IMR-90 (cell line): ENCODE results near the gene SLC12A8. TPM values are rescaled to one million over a fixed set of nuclear protein-coding genes. Genes with fewer than 3 reads are reported as not detected.

Experiments
- ATAC-seq: fragments of 200-7000 bp; cut with Tn5 transposase; 2 replicates; pipeline ENCODE4 v1.9.1; 2020; ENCODE audit warnings: low read depth, mild to moderate bottlenecking, moderate library complexity
- BruUV-seq: library from RNA; stranded (reverse); fragments of 400-500 nt; replicated peaks from 2 replicates; lab custom pipeline; 2021; lab: Mats Ljungman, UMichigan
- CTCF ChIA-PET: fragments of 300-600 bp; formaldehyde crosslinking; extraction: SDS; loops from one replicate; lab custom pipeline; 2021; ENCODE audit warnings: antibody characterized with exemption; lab: Yijun Ruan, JAX
- POLR2A ChIA-PET: fragments of 300-600 bp; sonication (Branson Sonifier 250); formaldehyde crosslinking; loops from one replicate; lab custom pipeline; 2022; ENCODE audit warnings: antibody characterized with exemption; ENCODE audit not compliant: unreplicated experiment; lab: Charles Lee
- DNase-seq: peaks from one replicate; pipeline ENCODE4 v3.0.0; 2013
- H2AFZ ChIP-seq: replicated peaks from 2 replicates; pipeline ENCODE3; 2013; ENCODE audit warnings: low read length, mild to moderate bottlenecking; ENCODE audit not compliant: poor library complexity
- H2AK5ac ChIP-seq: 2 replicates; pipeline ENCODE4 v1.6.1; 2013; ENCODE audit warnings: low read depth, low read length, inconsistent platforms
- H2AK9ac ChIP-seq: replicated peaks from 2 replicates; pipeline ENCODE3; 2013; ENCODE audit warnings: mild to moderate bottlenecking, low read depth, low read length, moderate library complexity; ENCODE audit not compliant: poor library complexity
- H2BK120ac ChIP-seq: 2 replicates; pipeline ENCODE4 v1.6.1; 2013; ENCODE audit warnings: low read depth, low read length, inconsistent platforms
- H2BK15ac ChIP-seq: 3 replicates; pipeline ENCODE4 v1.6.1; 2013; ENCODE audit warnings: low read depth, low read length, inconsistent platforms
- H2BK20ac ChIP-seq: 2 replicates; pipeline ENCODE4 v1.6.1; 2013; ENCODE audit warnings: low read depth, mild to moderate bottlenecking, inconsistent platforms, low read length, moderate library complexity
- H2BK5ac ChIP-seq: 2 replicates; pipeline ENCODE4 v1.6.1; 2013; ENCODE audit warnings: mild to moderate bottlenecking, low read depth, low read length, inconsistent platforms; ENCODE audit not compliant: poor library complexity, severe bottlenecking
- H3K14ac ChIP-seq: replicated peaks from 2 replicates; pipeline ENCODE4 v1.6.1; 2013; ENCODE audit warnings: low read depth, low read length, inconsistent platforms
- H3K18ac ChIP-seq: 2 replicates; pipeline ENCODE4 v1.6.1; 2013; ENCODE audit warnings: low read depth, low read length, control low read depth
- H3K23ac ChIP-seq: 2 replicates; pipeline ENCODE4 v1.6.1; 2013; ENCODE audit warnings: low read depth, low read length, inconsistent platforms
- H3K27ac ChIP-seq: 2 replicates; pipeline ENCODE4 v1.5.1; 2013; ENCODE audit warnings: mild to moderate bottlenecking, control low read depth, low read length; ENCODE audit not compliant: insufficient read depth
- H3K27me3 ChIP-seq: 2 replicates; pipeline ENCODE4 v1.6.1; 2013; ENCODE audit warnings: low read length; ENCODE audit not compliant: control insufficient read depth, insufficient read depth
- H3K36me3 ChIP-seq: 2 replicates; pipeline ENCODE4 v1.6.1; 2013; ENCODE audit warnings: low read length, mixed read lengths; ENCODE audit not compliant: control insufficient read depth, insufficient read depth
- H3K4ac ChIP-seq: 2 replicates; pipeline ENCODE4 v1.6.1; 2013; ENCODE audit warnings: low read depth, low read length, inconsistent platforms
- H3K4me1 ChIP-seq: 2 replicates; pipeline ENCODE4 v1.6.1; 2013; ENCODE audit warnings: low read length, mixed read lengths; ENCODE audit not compliant: control insufficient read depth, insufficient read depth
- H3K4me2 ChIP-seq: 2 replicates; pipeline ENCODE4 v1.6.1; 2013; ENCODE audit warnings: low read depth, mild to moderate bottlenecking, control low read depth, low read length, moderate library complexity
- H3K4me3 ChIP-seq: 2 replicates; pipeline ENCODE4 v1.5.1; 2013; ENCODE audit warnings: low read depth, mild to moderate bottlenecking, control low read depth, low read length, moderate library complexity; ENCODE audit not compliant: insufficient read depth
- H3K56ac ChIP-seq: 2 replicates; pipeline ENCODE4 v1.6.1; 2013; ENCODE audit warnings: low read length, inconsistent platforms; ENCODE audit not compliant: insufficient read depth; ENCODE audit errors: extremely low read depth
- H3K79me1 ChIP-seq, 2 experiments: 2 replicates each; pipeline ENCODE4 v1.6.1; 2013; ENCODE audit warnings: low read length in 2 of 2, inconsistent platforms in 1 of 2, low read depth in 1 of 2
- H3K9ac ChIP-seq: 2 replicates; pipeline ENCODE4 v1.6.1; 2013; ENCODE audit warnings: low read depth, low read length, control low read depth
- H3K9me1 ChIP-seq: 2 replicates; pipeline ENCODE4 v1.6.1; 2013; ENCODE audit warnings: low read length, inconsistent platforms; ENCODE audit not compliant: insufficient read depth
- H3K9me3 ChIP-seq: 2 replicates; pipeline ENCODE4 v1.6.1; 2013; ENCODE audit warnings: low read length; ENCODE audit not compliant: control insufficient read depth, insufficient read depth
- H4K20me1 ChIP-seq: 2 replicates; pipeline ENCODE4 v1.6.1; 2013; ENCODE audit warnings: low read length, inconsistent platforms; ENCODE audit not compliant: insufficient read depth
- H4K5ac ChIP-seq: 2 replicates; pipeline ENCODE4 v1.6.1; 2013; ENCODE audit warnings: mild to moderate bottlenecking, low read depth, low read length, control low read depth
- H4K8ac ChIP-seq, 2 experiments: 2 replicates each; pipeline ENCODE4 v1.6.1; 2013; ENCODE audit warnings: low read depth in 2 of 2, low read length in 2 of 2, control low read depth in 1 of 2, inconsistent platforms in 1 of 2
- H4K91ac ChIP-seq: 2 replicates; pipeline ENCODE4 v1.6.1; 2013; ENCODE audit warnings: low read depth, low read length, inconsistent platforms; ENCODE audit not compliant: insufficient read depth
- CHD1 ChIP-seq: IDR thresholded peaks from 2 replicates; pipeline ENCODE4 v1.6.1; 2012; ENCODE audit warnings: low read depth, low read length, improper control_type of control experiment
- MAFK ChIP-seq: IDR thresholded peaks from 2 replicates; pipeline ENCODE4 v1.6.1; 2012; ENCODE audit warnings: low read depth, low read length, improper control_type of control experiment
- MXI1 ChIP-seq: IDR thresholded peaks from 2 replicates; pipeline ENCODE4 v1.6.1; 2012; ENCODE audit warnings: low read depth, mild to moderate bottlenecking, low read length, moderate library complexity, borderline replicate concordance
- RFX5 ChIP-seq: IDR thresholded peaks from 2 replicates; pipeline ENCODE4 v1.8.0; 2012; ENCODE audit warnings: low read depth, mild to moderate bottlenecking, low read length, moderate library complexity
- WGBS, 2 experiments: methylation state at CpG; one replicate each; pipeline versions ENCODE4 v1.1.5 to v1.1.7; 2013; ENCODE audit warnings: missing lambda C conversion rate in 2 of 2; ENCODE audit not compliant: insufficient read length in 1 of 2; ENCODE audit errors: extremely low coverage in 2 of 2; 5-methylcytosine and 5-hydroxymethylcytosine counted together
- dilution Hi-C: fragments of 300-500 bp; cut with HindIII; formaldehyde crosslinking; loops from one replicate; pipeline ENCODE4 v1.14.3; 2018; ENCODE audit warnings: low sequenced_read_pairs; ENCODE audit not compliant: unreplicated experiment
- in situ Hi-C: fragments of 300-500 bp; cut with MboI; formaldehyde crosslinking; loops from 3 replicates; pipeline ENCODE4 v1.14.3; 2019; ENCODE audit warnings: low sequenced_read_pairs, inconsistent platforms, mixed read lengths
- intact Hi-C: fragments of 100-400 bp; cut with micrococcal nuclease; formaldehyde crosslinking; loops from 2 replicates; pipeline ENCODE4 v1.10.0; 2022
- polyA plus RNA-seq, 3 experiments: library from polyadenylated mRNA; depleted of rRNA; stranded (reverse); fragments of >200 nt; gene quantifications; 2 replicates each; pipeline ENCODE4 v1.2.3, GENCODE V29; 2012; ENCODE audit warnings: low replicate concordance in 1 of 3
- total RNA-seq: library from RNA; depleted of rRNA; stranded (reverse); fragments of >200 nt; gene quantifications from 2 replicates; pipeline ENCODE4 v1.2.3, GENCODE V29; 2012

Gene SLC12A8
- total and polyA plus RNA-seq, 2 of the 4 experiments (the other 2 are of a cell fraction): 2.2 to 4.3 TPM

GRCh38 chr3:125239266-125239665 lies 26.7 kb upstream of the SLC12A8 start:
- Histone ChIP-seq H4K91ac (no peak overlapping the region), H2BK5ac (no peak overlapping the region), H3K9me1 (peaks cover 2% of the 10 kb centered on the region; the same call in 1 of the 2 replicates), H3K56ac (no peak overlapping the region), H2BK20ac (no peak overlapping the region), H4K20me1 (no peaks in the 10 kb centered on the region; the same call in 1 of the 2 replicates), H3K4me2 (no peak overlapping the region), H3K79me1 (peaks cover 11 to 26% of the 10 kb centered on the region in 2 experiments), H3K36me3 (no peaks in the 10 kb centered on the region), H3K4me1 (peaks cover 4% of the 10 kb centered on the region), H3K27me3 (no peaks in the 10 kb centered on the region), H3K9me3 (no peaks in the 10 kb centered on the region), H3K4me3 (no peak overlapping the region), H2AK5ac (no peak overlapping the region), H3K27ac (no peak overlapping the region), H3K23ac (no peak overlapping the region), H3K18ac (no peak overlapping the region), H2AK9ac (no peak overlapping the region), H2BK120ac (no peak overlapping the region), H3K9ac (no peak overlapping the region), H3K4ac (no peak overlapping the region), H4K8ac (no peak overlapping the region), H3K14ac (no peak overlapping the region), H4K5ac (no peak overlapping the region), H2AFZ (no peak overlapping the region), H2BK15ac (no peak overlapping the region)
- dilution Hi-C loops (no loop called here), intact Hi-C loops (loop anchor here (10.0 kb wide), 1 partner anchor 196 kb away; no protein-coding TSS in a partner anchor), in situ Hi-C loops (no loop called here)
- TF ChIP-seq RFX5 (no peak), MAFK (no peak), CHD1 (no peak), MXI1 (no peak)
- ATAC-seq (no peak), DNase-seq (no peak)
- ChIA-PET POLR2A (no interaction called here), CTCF (no interaction called here)
- no TSS peak for BruUV-seq
- WGBS, 2 experiments: no CpG with 5 or more reads among the region's 3 CpGs
